GM12892 (cell line): ENCODE data around the gene TBC1D17.

ENCODE experiments used
- DNase-seq: peaks from one replicate; pipeline ENCODE4 v3.0.0; 2011; ENCODE audit not compliant: insufficient read length
- FAIRE-seq: peaks from 2 replicates; lab custom pipeline; 2011; peaks lifted over from hg19 to GRCh38; lab: Jason Lieb, UNC
- POLR2A ChIP-seq: IDR thresholded peaks from 2 replicates; pipeline ENCODE4 v1.6.1; 2011; ENCODE audit warnings: low read depth, low read length, control low read depth
- POLR2AphosphoS5 ChIP-seq: IDR thresholded peaks from 2 replicates; pipeline ENCODE4 v1.6.1; 2011; ENCODE audit warnings: low read depth, low read length, control low read depth
- TAF1 ChIP-seq: IDR thresholded peaks from 2 replicates; pipeline ENCODE4 v1.6.1; 2011; ENCODE audit warnings: low read depth, mild to moderate bottlenecking, control low read depth, low read length, borderline replicate concordance

The TBC1D17 gene

DNA sequence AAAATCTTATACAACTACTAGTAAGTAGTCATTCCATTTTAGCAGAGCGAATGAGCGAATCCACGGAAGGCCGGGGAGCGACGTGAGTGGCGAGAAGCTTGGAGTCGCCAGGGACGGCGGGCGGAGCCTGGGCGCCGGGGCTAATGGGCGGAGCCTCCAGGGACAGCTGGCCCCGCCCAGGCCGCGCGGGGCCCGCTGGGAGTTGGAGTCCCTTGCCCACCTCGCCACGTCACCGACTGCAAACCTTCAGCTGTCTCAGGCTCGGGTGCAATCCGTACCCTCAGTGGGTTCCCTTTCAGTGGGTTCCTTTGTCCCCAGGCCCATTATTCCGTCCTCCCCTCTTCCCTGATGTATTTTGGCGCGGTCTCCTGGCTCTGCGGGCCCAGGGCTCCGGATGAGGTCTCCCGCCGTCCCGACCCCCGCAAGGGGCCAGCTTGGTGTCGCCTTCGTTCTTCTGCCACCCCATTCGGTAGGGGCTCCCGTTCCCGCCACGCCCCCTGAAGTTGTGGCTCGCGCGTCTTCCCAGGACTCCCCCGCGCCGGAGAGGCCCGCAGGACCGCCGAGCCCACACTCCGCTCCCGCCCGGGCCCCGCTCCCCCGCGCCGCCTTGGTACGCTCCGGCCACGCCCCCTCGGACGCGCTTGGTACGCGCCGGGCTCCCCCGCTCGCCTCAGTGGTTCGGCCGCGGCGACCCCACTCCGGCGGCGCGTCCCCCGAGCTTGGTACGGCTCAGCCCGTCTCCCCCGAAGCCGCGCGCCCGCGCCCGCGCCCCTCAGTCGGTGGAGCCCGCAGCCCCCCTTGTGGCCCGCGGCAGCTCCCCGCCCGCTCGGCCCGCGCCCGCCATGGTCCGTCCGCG lies 26.8 kb upstream of the TBC1D17 start, which contains the start of gene PTOV1:
TSS of gene PTOV1 (plus strand) at position 673 of the 856 bp plus-strand sequence.
- TF ChIP-seq TAF1 (no peak; the same call in 1 of the 2 replicates), POLR2AphosphoS5 (peak; percentile 44; the same call in 1 of the 2 replicates), POLR2A (peak; percentile 73; the same call in 1 of the 2 replicates)

DNA sequence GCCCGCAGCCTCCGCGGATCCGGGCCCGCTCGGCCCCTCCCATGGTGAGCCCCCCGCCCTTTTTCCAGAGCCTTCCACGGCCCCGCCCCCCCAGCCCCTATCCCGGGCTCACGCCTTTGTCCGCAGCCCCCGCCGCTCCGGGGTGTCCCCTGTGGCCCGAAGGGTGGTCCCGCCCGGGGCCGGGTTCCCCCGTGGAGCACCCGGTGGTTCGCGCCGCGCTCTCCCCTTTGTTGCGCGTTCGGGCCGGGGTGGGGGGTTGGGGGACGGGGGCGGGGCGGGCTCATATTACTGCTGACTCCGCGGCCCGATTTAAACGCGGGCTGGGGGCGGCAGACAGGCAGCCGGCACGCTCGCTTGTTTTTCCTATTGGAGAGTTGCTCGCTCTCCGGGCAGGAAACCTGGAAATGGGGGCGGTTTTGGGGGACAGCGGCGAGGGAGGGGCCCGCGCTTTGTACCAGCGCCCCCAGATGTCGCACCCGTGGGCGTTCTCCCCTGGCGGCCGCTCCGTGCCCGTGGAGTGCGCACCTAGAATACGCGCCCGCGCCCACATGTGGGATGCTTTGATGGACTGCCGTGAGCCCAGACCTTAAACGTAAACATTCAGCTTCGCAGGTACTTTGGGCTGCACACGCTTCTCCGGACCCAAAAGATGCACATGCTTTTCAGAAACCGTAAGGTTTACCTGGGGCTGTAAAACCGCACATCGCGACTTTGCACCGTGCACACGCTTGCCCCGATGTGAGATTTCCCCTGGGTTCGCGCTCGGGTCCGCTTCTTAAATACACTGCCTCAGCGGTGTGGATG lies 25.8 kb upstream of the TBC1D17 start:
- no peak for DNase-seq
- TF ChIP-seq POLR2A: no peak
- TF ChIP-seq TAF1: no peak
- no peak for TF ChIP-seq POLR2AphosphoS5
- FAIRE-seq: no peak

More for the DNA sequence above, 26.8 kb upstream of the TBC1D17 start, which contains the start of gene PTOV1:
- peak; percentile 95 for DNase-seq
- peak; percentile 83 for FAIRE-seq

DNA sequence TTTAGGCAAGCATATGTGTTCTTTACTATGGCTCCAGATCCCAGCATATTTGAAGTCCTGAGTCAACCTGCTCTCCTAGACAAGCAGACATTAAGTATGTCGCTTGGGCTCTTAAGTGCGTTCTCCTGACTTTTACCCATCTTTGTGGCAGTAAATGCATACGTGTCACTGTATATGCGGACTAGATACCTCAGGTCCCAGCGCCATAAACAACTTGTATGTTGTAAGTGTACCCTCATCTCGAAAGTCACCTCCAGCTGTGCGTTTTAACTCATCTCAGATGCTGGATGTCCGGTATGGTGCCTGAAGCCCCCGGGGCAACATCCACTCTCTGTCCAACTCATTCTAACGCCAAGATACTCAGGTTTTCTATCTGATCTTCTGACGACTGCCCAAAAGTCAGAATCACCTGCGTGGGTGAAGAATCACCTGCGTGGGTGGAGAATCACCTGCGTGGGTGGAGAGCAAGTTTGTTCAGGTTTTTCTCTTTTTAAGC lies 24.8 kb upstream of the TBC1D17 start:
- FAIRE-seq (no peak), DNase-seq (no peak)
- no peak for TF ChIP-seq POLR2AphosphoS5
- TF ChIP-seq TAF1: no peak
- TF ChIP-seq POLR2A: no peak

DNA sequence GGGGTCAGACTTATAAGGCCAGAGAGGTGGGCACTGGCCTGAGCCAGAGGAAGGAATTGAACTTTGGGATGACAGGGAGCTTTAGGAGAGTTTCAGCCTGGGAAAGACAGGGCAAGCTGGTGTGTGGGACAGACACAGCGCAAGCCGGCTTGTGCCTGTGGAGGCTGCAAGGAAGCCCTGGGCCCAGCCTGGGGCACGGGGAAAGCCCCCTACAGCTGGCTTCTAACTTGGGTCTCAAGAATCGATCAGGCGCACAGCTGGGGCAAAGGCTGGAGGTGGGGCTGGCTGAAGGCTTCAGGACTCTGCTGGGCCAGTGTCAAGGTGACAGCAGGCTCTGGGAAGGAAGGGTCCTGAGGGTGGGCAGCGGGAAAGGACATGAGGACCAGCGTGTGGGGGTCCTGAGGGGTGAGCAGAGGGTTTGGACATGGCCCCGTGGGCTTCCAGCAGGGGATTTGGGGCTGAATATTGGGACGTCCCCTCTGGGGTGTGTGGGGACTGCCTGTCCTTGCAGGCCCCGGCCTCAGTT lies 23.6 kb upstream of the TBC1D17 start:
- FAIRE-seq: no peak
- no peak for TF ChIP-seq POLR2A
- no peak for TF ChIP-seq POLR2AphosphoS5
- no peak for TF ChIP-seq TAF1
- DNase-seq: no peak

DNA sequence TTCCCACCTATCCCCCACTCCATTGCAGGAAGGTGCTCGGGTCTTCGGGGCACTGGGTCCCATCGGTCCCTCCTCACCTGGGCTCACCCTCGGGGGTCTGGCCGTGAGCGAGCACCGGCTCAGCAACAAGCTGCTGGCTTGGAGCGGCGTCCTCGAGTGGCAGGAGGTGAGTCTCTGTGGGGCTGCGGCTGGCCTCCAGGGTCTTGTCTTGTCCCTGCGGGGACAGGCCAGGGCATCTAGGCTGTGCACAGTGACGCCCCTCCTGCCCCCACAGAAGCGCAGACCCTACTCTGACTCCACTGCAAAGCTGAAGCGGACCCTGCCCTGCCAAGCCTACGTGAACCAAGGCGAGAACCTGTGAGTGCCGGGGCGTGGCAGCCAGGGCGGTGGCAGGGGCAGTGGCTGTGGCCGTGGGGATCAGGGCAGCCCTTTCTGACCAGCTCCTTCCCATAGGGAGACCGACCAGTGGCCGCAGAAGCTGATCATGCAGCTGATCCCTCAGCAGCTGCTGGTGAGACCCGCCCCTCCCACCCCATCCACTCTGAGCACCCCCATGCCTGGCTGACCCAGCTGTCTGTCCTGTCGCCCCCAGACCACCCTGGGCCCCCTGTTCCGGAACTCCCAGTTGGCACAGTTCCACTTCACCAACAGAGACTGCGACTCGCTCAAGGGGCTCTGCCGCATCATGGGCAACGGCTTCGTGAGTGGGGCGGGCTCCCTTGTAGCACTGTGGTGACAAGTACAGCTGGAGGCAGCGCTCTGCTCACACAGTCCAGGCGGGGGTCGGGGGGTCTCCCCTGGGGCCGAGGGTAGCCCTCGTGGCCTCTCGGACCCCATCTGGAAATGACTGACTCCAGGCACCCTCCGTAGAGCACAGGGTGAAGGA lies 22.9 kb upstream of the TBC1D17 start:
- DNase-seq (no peak), FAIRE-seq (no peak)
- TF ChIP-seq TAF1 (no peak), POLR2A (no peak), POLR2AphosphoS5 (0 out of 2 replicates have a peak, but pooled peaks have one; percentile 20)

DNA sequence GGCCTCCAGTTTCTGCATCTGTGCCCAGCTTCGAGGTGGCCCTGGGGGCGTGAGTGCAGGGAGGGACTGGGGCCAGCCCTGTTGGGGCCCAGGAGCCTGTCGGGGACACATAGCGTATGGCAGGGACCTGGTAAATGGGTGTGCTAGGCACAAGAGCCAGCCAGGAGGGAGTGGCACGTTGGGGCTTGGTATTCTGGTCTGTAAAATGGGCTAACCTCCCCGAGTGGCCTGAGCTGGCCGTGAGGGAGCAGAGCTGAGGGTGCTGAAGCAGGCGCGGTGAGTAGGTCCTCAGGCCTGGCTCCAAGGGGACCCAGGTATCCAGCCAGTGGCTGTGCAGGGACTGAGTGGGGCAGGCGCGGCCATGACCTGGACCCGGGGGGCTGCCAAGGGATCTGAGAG lies 22.2 kb upstream of the TBC1D17 start:
- FAIRE-seq: no peak
- DNase-seq: no peak
- TF ChIP-seq TAF1 (no peak), POLR2A (no peak), POLR2AphosphoS5 (no peak)

DNA sequence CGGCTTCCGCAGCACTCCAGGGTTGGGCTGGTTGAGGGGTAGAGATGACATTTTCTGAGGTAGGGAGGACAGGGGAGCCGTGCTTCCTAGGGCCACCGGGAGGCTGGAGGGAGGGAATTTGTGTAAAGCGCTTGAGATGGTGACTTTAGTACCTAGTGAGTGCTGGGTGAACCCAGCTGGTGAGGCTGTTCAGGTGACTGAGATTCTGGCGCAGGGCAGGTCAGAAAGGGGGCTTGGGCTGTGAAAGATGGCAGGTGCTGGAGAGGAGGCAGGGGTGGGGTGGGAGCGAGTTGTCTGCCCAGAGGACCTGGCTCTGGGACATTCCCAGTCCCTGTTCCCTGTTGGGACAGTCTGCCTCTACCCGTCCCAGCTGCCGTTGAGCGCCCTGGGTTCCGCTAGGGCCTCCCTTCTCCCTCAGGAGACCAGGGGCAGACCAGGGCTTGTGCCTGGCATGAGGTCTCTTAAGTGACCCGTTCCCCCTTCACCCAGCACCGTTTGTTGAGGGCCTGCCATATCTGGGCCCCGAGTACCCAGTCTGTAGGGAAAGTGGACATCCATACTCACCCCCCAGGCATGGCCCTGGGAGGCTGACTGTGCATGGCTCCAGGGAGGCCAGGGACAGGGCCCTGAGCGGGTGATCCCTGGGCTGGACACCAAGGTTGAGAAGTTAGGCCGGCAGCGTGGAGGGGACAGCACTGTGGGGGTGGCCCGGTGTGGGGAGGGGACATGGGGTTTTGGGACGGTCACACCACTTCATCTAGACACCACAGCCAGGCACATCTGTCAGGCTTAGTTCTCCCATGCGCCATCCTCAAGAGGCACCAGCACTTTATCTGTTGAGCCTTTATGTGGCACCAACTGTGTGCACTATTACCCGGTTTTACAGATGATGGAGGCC lies 21.6 kb upstream of the TBC1D17 start:
- FAIRE-seq: no peak
- no peak for DNase-seq
- TF ChIP-seq TAF1: no peak
- no peak; the same call in 1 of the 2 replicates for TF ChIP-seq POLR2A
- no peak for TF ChIP-seq POLR2AphosphoS5

DNA sequence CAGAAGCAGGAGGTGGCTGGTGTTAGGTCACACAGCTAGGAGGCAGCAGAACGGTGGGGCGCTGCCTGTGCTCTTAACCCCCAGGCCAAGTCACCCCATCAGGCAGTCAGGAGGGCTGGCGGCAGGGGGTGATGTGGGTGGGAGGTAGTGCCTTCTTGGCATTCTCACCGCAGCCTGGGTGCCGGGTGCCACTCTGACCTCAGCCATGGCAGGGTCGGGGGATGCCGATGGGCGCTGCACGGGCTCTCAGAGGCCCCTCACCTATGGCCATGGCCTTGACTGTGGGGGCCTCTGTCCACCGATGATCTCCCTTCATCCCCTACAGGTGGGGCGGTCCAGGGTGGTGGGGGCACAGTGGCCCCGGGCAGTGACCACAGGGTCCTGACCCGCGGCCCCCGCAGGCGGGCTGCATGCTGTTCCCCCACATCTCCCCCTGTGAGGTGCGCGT lies 20.9 kb upstream of the TBC1D17 start:
- DNase-seq: no peak
- TF ChIP-seq POLR2AphosphoS5: no peak; the same call in 1 of the 2 replicates
- FAIRE-seq: no peak

DNA sequence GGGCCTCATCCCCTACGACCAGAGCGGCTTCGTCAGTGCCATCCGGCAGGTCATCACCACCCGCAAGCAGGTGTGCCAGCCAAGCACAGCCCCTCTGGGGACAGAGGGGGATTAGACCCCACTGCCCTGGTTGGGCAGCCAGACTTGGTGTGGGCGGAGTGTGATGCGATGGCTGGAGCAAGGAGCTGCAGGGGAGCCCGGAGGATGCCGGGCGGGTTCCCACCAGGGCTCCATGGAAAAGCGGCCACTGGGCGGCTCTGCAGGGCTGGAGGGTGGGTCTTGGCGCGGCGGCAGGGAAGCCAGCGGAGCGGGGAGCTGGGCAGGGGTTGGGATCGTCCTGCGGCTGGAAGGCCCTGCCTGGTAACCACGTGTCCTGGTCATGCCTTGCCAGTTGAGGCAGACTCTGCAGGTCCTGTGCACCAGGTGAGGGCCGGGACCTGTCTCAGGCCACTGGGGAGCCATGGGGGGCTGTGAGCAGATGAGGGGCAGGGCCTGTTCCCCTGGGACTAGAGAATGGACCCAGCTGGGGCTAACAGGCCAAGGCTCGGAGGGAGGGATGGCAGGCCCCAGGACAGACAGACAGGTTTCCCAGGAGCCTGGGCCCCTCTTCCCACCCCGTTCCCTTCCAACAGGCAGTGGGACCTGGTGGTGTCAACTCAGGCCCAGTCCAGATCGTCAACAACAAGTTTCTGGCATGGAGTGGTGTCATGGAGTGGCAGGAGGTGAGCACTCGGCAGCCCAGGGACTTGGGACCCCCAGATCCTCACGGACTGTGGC lies 20.3 kb upstream of the TBC1D17 start:
- no peak for FAIRE-seq
- DNase-seq: no peak
- TF ChIP-seq POLR2A: peak; percentile 41
- peak; percentile 52 for TF ChIP-seq POLR2AphosphoS5
- TF ChIP-seq TAF1: no peak
